ENCODE measurements around the gene SLC7A9. TPM values are rescaled to one million over a fixed set of nuclear protein-coding genes. Genes with fewer than 3 reads are reported as not detected.

The SLC7A9 gene
- total and polyA plus RNA-seq, 2 experiments from 2014 or later: 0.19 TPM; not detected in 1

DNA sequence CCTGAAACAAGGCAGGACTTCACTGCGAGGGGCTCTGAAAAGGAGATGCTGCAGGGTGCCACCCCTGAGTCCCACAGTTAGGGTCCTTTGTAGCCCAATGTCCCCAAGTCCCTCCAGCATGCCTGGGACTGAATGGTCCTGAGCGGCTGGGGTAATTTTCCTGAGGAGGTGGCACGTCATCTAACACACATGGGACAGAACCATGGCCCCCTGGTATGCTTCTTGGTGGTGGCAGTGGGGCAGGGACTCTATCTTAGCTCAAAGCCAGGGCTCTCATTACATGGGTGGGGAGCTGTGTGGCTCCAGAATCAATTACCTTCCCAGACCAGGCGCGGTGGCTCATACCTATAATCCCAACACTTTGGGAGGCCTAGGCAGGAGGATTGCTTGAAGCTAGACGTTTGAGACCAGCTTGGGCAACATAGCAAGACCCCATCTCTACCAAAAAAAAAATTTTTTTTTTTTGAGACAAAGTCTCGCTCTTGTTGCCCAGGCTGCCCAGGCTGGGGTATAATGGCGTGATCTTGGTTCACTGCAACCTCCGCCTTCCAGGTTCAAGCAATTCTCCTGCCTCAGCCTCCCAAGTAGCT is 7.9 kb upstream of the SLC7A9 start:
- H3K4me3 Mint-ChIP-seq: no peak overlapping the region
- Histone ChIP-seq H3K4me3 (no peak overlapping the region), H3K79me2 (replicated peaks; ENCODE audit: insufficient read depth) (no peaks in the 10 kb centered on the region), H3K4me1 (ENCODE audit: insufficient read depth) (no peaks in the 10 kb centered on the region), H3K9me2 (ENCODE audit: insufficient read depth) (no peaks in the 10 kb centered on the region), H3K4me2 (no peak overlapping the region), H3K27ac (ENCODE audit: low read depth) (no peak overlapping the region), H3K36me3 (ENCODE audit: insufficient read depth) (no peaks in the 10 kb centered on the region), H2AFZ (no peak overlapping the region), H3F3A (replicated peaks; ENCODE audit: low read depth) (no peaks in the 10 kb centered on the region), H4K20me1 (replicated peaks; ENCODE audit: insufficient read depth) (no peaks in the 10 kb centered on the region), H3K27me3 (ENCODE audit: insufficient read depth) (no peaks in the 10 kb centered on the region)
- H3K36me3 Mint-ChIP-seq (ENCODE audit: low read depth): no peaks in the 10 kb centered on the region
- peaks cover 11% of the 10 kb centered on the region for H3K4me1 Mint-ChIP-seq
- TF ChIP-seq ZNF114 (CRISPR knock-in tag; IDR thresholded peaks at IDR 0.05) (no peak), EZH2 (IDR thresholded peaks at IDR 0.05; ENCODE audit: low read depth, unreplicated experiment) (no peak), STAT1 (IDR thresholded peaks at IDR 0.05; ENCODE audit: unreplicated experiment) (no peak), EZH2phosphoT487 (IDR thresholded peaks at IDR 0.05; ENCODE audit: unreplicated experiment) (no peak)
- TF ChIP-seq, protein P1, sequence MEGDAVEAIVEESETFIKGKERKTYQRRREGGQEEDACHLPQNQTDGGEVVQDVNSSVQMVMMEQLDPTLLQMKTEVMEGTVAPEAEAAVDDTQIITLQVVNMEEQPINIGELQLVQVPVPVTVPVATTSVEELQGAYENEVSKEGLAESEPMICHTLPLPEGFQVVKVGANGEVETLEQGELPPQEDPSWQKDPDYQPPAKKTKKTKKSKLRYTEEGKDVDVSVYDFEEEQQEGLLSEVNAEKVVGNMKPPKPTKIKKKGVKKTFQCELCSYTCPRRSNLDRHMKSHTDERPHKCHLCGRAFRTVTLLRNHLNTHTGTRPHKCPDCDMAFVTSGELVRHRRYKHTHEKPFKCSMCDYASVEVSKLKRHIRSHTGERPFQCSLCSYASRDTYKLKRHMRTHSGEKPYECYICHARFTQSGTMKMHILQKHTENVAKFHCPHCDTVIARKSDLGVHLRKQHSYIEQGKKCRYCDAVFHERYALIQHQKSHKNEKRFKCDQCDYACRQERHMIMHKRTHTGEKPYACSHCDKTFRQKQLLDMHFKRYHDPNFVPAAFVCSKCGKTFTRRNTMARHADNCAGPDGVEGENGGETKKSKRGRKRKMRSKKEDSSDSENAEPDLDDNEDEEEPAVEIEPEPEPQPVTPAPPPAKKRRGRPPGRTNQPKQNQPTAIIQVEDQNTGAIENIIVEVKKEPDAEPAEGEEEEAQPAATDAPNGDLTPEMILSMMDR (conservative IDR thresholded peaks at IDR 0.05; ENCODE audit: low read depth in 2 of 2): no peak
- TF ChIP-seq, protein P2, sequence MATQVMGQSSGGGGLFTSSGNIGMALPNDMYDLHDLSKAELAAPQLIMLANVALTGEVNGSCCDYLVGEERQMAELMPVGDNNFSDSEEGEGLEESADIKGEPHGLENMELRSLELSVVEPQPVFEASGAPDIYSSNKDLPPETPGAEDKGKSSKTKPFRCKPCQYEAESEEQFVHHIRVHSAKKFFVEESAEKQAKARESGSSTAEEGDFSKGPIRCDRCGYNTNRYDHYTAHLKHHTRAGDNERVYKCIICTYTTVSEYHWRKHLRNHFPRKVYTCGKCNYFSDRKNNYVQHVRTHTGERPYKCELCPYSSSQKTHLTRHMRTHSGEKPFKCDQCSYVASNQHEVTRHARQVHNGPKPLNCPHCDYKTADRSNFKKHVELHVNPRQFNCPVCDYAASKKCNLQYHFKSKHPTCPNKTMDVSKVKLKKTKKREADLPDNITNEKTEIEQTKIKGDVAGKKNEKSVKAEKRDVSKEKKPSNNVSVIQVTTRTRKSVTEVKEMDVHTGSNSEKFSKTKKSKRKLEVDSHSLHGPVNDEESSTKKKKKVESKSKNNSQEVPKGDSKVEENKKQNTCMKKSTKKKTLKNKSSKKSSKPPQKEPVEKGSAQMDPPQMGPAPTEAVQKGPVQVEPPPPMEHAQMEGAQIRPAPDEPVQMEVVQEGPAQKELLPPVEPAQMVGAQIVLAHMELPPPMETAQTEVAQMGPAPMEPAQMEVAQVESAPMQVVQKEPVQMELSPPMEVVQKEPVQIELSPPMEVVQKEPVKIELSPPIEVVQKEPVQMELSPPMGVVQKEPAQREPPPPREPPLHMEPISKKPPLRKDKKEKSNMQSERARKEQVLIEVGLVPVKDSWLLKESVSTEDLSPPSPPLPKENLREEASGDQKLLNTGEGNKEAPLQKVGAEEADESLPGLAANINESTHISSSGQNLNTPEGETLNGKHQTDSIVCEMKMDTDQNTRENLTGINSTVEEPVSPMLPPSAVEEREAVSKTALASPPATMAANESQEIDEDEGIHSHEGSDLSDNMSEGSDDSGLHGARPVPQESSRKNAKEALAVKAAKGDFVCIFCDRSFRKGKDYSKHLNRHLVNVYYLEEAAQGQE (IDR thresholded peaks at IDR 0.05; ENCODE audit: unreplicated experiment): no peak
- TF ChIP-seq, protein P3, sequence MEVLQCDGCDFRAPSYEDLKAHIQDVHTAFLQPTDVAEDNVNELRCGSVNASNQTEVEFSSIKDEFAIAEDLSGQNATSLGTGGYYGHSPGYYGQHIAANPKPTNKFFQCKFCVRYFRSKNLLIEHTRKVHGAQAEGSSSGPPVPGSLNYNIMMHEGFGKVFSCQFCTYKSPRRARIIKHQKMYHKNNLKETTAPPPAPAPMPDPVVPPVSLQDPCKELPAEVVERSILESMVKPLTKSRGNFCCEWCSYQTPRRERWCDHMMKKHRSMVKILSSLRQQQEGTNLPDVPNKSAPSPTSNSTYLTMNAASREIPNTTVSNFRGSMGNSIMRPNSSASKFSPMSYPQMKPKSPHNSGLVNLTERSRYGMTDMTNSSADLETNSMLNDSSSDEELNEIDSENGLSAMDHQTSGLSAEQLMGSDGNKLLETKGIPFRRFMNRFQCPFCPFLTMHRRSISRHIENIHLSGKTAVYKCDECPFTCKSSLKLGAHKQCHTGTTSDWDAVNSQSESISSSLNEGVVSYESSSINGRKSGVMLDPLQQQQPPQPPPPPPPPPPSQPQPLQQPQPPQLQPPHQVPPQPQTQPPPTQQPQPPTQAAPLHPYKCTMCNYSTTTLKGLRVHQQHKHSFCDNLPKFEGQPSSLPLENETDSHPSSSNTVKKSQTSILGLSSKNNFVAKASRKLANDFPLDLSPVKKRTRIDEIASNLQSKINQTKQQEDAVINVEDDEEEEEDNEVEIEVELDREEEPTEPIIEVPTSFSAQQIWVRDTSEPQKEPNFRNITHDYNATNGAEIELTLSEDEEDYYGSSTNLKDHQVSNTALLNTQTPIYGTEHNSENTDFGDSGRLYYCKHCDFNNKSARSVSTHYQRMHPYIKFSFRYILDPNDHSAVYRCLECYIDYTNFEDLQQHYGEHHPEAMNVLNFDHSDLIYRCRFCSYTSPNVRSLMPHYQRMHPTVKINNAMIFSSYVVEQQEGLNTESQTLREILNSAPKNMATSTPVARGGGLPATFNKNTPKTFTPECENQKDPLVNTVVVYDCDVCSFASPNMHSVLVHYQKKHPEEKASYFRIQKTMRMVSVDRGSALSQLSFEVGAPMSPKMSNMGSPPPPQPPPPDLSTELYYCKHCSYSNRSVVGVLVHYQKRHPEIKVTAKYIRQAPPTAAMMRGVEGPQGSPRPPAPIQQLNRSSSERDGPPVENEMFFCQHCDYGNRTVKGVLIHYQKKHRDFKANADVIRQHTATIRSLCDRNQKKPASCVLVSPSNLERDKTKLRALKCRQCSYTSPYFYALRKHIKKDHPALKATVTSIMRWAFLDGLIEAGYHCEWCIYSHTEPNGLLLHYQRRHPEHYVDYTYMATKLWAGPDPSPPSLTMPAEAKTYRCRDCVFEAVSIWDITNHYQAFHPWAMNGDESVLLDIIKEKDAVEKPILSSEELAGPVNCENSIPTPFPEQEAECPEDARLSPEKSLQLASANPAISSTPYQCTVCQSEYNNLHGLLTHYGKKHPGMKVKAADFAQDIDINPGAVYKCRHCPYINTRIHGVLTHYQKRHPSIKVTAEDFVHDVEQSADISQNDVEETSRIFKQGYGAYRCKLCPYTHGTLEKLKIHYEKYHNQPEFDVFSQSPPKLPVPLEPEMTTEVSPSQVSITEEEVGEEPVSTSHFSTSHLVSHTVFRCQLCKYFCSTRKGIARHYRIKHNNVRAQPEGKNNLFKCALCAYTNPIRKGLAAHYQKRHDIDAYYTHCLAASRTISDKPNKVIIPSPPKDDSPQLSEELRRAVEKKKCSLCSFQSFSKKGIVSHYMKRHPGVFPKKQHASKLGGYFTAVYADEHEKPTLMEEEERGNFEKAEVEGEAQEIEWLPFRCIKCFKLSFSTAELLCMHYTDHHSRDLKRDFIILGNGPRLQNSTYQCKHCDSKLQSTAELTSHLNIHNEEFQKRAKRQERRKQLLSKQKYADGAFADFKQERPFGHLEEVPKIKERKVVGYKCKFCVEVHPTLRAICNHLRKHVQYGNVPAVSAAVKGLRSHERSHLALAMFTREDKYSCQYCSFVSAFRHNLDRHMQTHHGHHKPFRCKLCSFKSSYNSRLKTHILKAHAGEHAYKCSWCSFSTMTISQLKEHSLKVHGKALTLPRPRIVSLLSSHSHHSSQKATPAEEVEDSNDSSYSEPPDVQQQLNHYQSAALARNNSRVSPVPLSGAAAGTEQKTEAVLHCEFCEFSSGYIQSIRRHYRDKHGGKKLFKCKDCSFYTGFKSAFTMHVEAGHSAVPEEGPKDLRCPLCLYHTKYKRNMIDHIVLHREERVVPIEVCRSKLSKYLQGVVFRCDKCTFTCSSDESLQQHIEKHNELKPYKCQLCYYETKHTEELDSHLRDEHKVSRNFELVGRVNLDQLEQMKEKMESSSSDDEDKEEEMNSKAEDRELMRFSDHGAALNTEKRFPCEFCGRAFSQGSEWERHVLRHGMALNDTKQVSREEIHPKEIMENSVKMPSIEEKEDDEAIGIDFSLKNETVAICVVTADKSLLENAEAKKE (CRISPR knock-in tag; IDR thresholded peaks at IDR 0.05): no peak
- ATAC-seq (no peak), DNase-seq (ENCODE audit: low spot score) (no peak)
- no peak overlapping the region for H3K27ac Mint-ChIP-seq
- no peaks in the 10 kb centered on the region for H3K9me3 Mint-ChIP-seq
- H3K27me3 Mint-ChIP-seq (ENCODE audit: insufficient read depth, low read depth, poor library complexity): peaks cover 8% of the 10 kb centered on the region

Data from GM23338 (cell line).